NCI-H510A (cell line): ENCODE measurements around the gene HPS5.
"Not testable (repeated sequence)": the region's sequence is repeated elsewhere in the genome, so short reads cannot be mapped to it uniquely, and the experiment has no call there.

Experiments
- DNase-seq: peaks from one replicate; lab custom pipeline; 2025; lab: John Stamatoyannopoulos, UW

The HPS5 gene

GRCh38 chr11:18269252-18269651 is 52.7 kb downstream of the HPS5 start:
- not testable (repeated sequence) for DNase-seq

GRCh38 chr11:18267335-18268133 is 54.4 kb downstream of the HPS5 start:
- DNase-seq = not testable (repeated sequence)

- no peak for DNase-seq
Measured at GRCh38 chr11:18265949-18266348, 56.0 kb downstream of the HPS5 start, which contains the start of gene SAA1. TSS of gene SAA1 (plus strand) at chr11:18266264. CDS start at chr11:18266888, 624 bp downstream.

- DNase-seq = no peak
Measured at GRCh38 chr11:18264677-18265555, 57.0 kb downstream of the HPS5 start.

GRCh38 chr11:18264035-18264434 is 57.9 kb downstream of the HPS5 start:
- DNase-seq = no peak

DNA sequence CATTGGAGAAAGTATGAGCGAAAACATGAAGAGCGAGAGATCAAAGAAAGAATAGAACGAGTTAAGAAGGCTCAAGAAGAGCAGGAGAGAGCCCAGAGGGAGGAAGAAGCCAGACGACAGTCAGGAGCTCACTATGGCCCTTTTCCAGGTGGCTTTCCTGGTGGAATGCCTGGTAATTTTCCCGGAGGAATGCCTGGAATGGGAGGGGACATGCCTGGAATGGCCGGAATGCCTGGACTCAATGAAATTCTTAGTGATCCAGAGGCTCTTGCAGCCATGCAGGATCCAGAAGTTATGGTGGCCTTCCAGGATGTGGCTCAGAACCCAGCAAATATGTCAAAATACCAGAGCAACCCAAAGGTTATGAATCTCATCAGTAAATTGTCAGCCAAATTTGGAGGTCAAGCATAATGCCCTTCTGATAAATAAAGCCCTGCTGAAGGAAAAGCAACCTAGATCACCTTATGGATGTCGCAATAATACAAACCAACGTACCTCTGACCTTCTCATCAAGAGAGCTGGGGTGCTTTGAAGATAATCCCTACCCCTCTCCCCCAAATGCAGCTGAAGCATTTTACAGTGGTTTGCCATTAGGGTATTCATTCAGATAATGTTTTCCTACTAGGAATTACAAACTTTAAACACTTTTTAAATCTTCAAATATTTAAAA is 59.1 kb downstream of the HPS5 start:
- DNase-seq = not testable (repeated sequence)

DNA sequence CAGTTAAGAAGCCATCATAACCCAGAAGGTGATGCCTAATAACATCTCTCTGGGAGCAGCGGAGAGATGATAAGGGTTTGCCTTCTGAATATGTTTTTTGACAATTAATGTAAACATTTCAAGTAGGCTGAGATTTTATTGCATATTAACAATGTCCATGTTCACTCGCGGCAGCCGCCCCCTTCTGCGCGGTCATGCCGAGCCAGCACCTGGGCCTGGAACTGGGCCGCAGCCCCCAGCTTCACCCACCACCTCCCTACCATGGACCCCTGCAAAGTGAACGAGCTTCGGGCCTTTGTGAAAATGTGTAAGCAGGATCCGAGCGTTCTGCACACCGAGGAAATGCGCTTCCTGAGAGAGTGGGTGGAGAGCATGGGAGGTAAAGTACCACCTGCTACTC is 60.2 kb downstream of the HPS5 start:
- no peak for DNase-seq

DNA sequence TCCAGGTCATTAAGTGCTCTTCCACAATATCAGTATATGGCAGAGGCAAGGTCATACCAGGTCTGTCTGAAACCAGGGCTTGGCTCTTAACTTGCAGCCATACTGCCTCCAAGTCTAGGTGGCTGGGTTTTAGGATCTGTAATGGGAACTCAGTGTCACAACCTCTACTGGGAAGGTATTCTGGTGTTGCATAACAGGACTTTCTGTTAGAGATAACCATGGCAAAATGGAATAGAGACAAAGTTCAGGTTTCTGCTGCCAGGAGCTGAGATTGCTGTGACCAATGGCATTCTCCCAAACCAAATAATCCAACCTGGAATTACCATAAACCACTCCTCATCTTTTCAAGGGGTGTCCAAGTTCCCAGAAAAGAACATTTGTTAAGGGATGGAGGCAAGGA is 62.7 kb downstream of the HPS5 start:
- no peak for DNase-seq

DNA sequence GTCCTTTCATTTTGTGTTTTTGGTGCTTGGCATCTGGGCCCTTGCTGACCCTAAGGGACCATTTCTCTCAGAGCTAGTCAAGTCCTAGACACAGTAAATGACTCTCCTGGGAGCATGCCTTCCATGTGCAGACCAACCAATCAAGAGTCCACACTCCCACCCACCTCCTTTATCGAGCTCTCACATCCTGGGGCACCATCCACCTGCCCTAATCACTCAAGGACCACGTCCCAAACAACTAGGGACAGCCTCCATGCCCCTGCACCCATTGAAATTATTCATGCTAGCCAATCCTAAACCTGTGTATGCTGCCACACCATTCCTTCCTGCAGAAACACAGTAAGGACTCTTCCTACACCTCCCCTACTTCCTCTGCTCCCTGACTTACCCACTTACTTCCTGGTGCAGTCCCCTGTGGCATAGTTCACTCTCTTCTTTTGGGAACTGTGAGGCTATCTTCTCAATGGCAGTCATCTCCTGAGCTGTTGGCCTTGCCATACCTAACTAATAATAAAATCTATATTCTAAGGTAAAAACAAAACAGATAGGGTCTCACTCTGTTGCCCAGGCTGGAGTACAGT is 67.1 kb downstream of the HPS5 start:
- DNase-seq = no peak

GRCh38 chr11:18253778-18254338 is 68.1 kb downstream of the HPS5 start:
- DNase-seq = no peak

GRCh38 chr11:18253233-18253632 is 68.7 kb downstream of the HPS5 start:
- no peak for DNase-seq

GRCh38 chr11:18248561-18248960 is 73.4 kb downstream of the HPS5 start, which contains the start of gene SAA2:
TSS of gene SAA2 (minus strand) at chr11:18248668. CDS start at chr11:18248011, 657 bp downstream.
- no peak for DNase-seq

DNA sequence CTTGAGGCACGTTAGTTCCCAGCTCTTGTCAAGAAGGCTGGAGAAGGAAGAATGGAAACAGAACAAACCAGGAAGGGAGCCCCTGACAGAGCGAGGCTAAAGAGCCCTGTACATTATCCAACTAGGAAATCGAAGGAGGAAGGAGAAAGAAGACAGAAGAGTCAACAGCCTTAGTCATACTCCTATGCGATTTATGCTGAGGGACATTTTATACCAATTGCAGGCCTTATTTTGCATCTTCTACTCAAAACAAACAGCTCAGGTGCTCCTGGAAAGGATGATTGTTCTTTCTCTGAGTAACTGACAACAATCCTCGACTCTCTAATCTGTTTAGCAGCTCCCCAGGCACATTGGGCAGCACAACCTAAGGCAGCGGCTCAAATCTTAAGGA is 74.8 kb downstream of the HPS5 start:
- DNase-seq = not testable (repeated sequence)

- not testable (repeated sequence) for DNase-seq
Measured at GRCh38 chr11:18246379-18247190, 75.4 kb downstream of the HPS5 start.

DNA sequence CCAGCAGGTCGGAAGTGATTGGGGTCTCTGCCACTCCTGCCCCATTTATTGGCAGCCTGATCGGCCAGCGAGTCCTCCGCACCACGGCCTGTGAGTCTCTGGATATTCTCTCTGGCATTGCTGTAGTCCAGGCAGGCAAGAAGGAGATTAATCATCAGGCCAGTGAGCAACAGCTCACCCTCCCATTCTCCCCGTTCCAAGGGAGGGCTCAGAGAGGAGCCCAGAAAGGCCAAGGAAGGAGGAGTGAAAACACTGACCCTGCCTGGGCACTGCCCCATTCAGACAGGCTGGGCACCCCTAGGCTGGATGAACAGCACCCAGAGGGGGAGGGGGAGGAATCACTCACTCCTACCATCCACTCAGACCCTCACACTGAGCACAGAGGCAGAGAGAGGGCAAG is 76.5 kb downstream of the HPS5 start:
- no peak for DNase-seq

GRCh38 chr11:18243783-18244362 is 78.1 kb downstream of the HPS5 start:
- DNase-seq = no peak

- no peak for DNase-seq
Measured at GRCh38 chr11:18239655-18240054, 82.3 kb downstream of the HPS5 start.

DNA sequence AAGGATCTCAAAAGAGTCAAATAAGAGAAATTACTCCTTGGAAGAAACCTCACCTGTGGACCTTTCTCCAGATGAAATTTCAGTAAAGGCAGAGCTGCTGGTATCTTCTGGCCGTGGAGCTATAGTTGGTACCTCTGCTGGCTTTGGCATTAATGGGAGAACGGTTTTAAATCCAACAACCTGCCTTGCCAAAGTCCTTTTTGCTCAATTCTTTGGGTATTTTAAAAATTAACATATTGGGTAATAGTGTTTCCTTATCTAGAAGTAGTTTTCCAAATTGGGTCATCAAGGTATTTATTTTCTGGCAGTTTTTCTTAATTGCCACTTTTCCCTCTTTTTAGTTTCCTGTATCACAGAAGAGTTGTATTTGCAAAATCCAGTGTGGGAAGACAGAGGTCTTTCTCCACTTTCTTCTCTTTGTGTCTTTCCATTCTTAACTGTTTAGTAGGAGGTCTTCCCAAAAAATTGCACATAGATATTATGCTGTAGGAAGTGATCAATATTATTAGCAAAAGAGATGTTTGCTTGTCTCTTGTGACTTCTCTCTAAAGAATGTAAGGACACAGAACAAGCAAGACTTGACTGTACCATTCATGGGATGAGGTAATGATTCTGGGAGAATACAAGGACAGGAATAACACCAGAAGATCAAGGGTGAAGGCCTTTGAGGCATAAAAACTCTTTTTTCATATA is 85.1 kb downstream of the HPS5 start, which contains the start of gene SAA4:
Gene SAA4, minus strand, starts transcription at position 139 of the 693 bp plus-strand sequence. CDS start 876 bp downstream, outside the sequence.
- DNase-seq = no peak
